IPS-20b (cell line): ENCODE results near the gene PABPN1L.

ENCODE experiments used
- H3K27ac ChIP-seq: one replicate; pipeline ENCODE4 v1.5.1; 2013; ENCODE audit warnings: low read length
- H3K27me3 ChIP-seq: 2 replicates; pipeline ENCODE4 v1.6.1; 2013; ENCODE audit warnings: mild to moderate bottlenecking, low read length, inconsistent platforms; ENCODE audit not compliant: insufficient read depth
- H3K36me3 ChIP-seq: 2 replicates; pipeline ENCODE4 v1.6.1; 2013; ENCODE audit warnings: low read depth, mild to moderate bottlenecking, inconsistent platforms, low read length, moderate library complexity; ENCODE audit not compliant: insufficient read depth
- H3K4me1 ChIP-seq: 2 replicates; pipeline ENCODE4 v1.6.1; 2013; ENCODE audit warnings: mild to moderate bottlenecking, control low read depth, inconsistent platforms, low read length, moderate library complexity; ENCODE audit not compliant: insufficient read depth
- H3K4me3 ChIP-seq: 2 replicates; pipeline ENCODE4 v1.5.1; 2013; ENCODE audit warnings: mild to moderate bottlenecking, low read length, inconsistent platforms
- H3K9ac ChIP-seq: 2 replicates; pipeline ENCODE4 v1.6.1; 2013; ENCODE audit warnings: low read depth, mild to moderate bottlenecking, inconsistent platforms, low read length, moderate library complexity
- H3K9me3 ChIP-seq: 2 replicates; pipeline ENCODE4 v1.6.1; 2013; ENCODE audit warnings: mild to moderate bottlenecking, low read depth, low read length, inconsistent platforms; ENCODE audit not compliant: insufficient read depth

Gene PABPN1L

DNA sequence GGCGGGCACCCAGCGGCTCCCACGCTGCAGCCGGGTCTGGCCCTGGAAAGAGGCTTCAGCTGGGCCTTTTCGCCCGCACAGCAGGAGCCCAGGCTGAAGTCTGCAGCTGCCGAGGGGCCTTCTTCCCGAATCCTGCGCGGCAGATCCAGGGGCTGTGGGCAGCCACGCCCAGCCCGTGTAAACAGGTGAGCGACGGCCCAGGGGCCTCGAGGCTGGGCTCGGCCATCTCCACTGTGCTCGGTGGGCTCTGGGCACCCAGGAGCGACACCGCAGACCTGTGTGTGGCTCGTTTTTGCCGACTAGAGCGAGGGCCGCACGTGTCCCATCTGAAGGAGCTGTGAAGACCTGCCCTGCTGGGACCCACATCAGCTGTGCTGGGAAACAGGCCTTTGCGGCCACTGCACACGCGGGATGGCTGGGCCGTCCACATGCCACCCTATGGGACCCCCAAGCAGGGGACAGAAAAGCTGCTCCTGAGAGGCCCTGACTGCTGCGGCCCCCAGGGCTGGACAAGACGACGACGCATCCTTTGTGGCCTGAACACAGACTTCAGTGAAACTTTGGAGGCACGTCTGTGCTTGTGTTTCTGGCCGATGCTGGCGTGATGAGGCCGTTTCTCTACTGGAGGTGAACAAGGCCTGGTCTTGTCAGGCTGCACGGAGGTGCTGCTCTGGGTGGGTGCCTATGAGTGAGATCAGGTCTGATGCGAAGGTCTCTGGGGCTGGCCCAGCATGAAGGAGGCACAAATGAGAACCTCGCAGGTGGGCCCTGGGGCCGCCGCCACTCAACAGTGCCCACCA lies 49.5 kb downstream of the PABPN1L start:
- no peaks in the 10 kb centered on the region for H3K27me3 ChIP-seq
- H3K9me3 ChIP-seq = no peaks in the 10 kb centered on the region
- no peaks in the 10 kb centered on the region for H3K4me1 ChIP-seq
- no peak overlapping the region for H3K4me3 ChIP-seq
- H3K27ac ChIP-seq = no peak overlapping the region
- H3K9ac ChIP-seq = no peak overlapping the region
- H3K36me3 ChIP-seq = no peaks in the 10 kb centered on the region

DNA sequence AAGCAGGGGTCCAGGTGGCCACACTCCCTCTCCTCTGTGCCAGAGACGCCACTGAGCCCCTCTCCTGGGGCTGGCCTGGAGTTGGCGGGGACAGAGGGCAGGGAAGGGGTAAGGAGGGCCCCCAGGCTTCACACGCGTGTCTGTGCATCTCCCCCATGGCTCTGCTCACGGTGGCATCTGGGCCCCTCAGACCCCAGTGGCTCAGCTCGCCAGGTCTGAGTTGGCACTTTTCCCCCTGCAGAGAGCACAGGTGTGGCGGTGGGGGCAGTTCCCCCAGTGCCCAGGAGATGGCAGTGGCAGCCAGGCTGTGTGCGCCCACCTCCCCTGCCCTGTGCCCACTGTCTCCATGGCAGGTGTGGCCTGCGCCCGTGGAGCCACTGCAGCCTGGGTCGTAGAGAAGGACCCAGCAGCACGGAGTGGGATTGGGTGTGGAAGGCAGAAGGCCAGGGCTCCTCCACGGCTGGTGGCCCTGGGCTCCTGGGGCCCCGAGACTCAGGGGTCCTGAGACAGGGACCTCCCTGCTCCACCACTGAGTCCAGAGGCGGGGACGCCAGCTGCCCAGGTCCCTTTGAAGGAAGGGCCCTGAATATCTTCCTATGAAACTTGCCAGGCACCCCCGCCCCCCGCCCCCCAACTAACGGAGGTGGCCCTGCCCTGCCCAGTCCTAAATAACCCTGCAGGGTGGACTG lies 50.4 kb downstream of the PABPN1L start:
- Histone ChIP-seq H3K9me3 (no peaks in the 10 kb centered on the region), H3K4me1 (no peaks in the 10 kb centered on the region), H3K9ac (no peak overlapping the region)

DNA sequence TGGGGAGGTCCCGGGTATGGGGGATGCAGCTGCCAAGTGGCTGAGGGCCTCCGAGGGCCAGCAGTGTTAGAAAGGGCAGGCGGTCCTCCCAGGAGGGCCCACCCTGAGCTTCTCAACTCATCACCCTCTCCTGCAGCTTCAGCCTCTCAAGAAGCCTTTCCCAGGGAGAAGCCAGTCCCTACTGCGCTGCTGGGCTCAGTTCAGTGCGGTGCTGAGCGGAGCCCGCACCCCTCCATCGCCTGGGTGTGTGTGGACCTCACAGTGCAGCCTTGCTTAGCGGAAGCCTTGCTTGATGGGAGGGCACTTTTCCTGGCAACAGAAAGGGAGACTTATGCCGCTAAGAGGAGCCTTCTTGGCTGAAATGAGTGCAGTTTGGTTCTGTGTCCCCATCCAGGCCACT lies 51.2 kb downstream of the PABPN1L start:
- H3K4me3 ChIP-seq = no peak overlapping the region
- H3K36me3 ChIP-seq = peaks cover 4% of the 10 kb centered on the region; the same call in 1 of the 2 replicates
- H3K9ac ChIP-seq = no peak overlapping the region
- no peaks in the 10 kb centered on the region for H3K4me1 ChIP-seq
- no peak overlapping the region for H3K27ac ChIP-seq
- H3K9me3 ChIP-seq = no peaks in the 10 kb centered on the region
- no peaks in the 10 kb centered on the region for H3K27me3 ChIP-seq

More for the DNA sequence above, 50.4 kb downstream of the PABPN1L start:
- H3K36me3 ChIP-seq = no peaks in the 10 kb centered on the region
- no peak overlapping the region for H3K4me3 ChIP-seq
- no peaks in the 10 kb centered on the region for H3K27me3 ChIP-seq
- no peak overlapping the region for H3K27ac ChIP-seq

DNA sequence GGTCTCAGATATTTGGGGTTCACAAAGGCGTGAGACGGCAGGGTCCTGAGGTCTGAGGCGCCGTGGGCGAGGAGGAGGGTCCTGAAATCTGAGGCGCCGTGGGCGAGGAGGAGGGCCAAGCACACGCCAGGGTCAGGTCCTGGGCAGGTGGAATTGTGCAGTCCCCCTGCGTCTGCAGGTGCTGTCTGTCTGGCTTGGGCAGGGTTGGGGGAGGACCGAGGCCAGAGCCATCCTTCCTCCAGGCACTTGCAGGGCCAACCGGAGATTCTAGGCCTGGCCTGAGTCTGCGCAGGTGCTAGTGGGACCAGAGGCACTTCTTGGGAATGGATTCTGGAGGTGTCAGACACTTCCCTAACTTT lies 52.3 kb downstream of the PABPN1L start:
- no peaks in the 10 kb centered on the region for H3K27me3 ChIP-seq
- no peaks in the 10 kb centered on the region for H3K9me3 ChIP-seq
- H3K27ac ChIP-seq = no peak overlapping the region
- H3K9ac ChIP-seq = no peak overlapping the region
- H3K4me3 ChIP-seq = no peak overlapping the region
- no peaks in the 10 kb centered on the region for H3K4me1 ChIP-seq
- H3K36me3 ChIP-seq = peaks cover 15% of the 10 kb centered on the region
